ENCODE results near the gene EXD3.
"Not testable (repeated sequence)": the region's sequence is repeated elsewhere in the genome, so short reads cannot be mapped to it uniquely, and the experiment has no call there.

EXD3 gene

DNA sequence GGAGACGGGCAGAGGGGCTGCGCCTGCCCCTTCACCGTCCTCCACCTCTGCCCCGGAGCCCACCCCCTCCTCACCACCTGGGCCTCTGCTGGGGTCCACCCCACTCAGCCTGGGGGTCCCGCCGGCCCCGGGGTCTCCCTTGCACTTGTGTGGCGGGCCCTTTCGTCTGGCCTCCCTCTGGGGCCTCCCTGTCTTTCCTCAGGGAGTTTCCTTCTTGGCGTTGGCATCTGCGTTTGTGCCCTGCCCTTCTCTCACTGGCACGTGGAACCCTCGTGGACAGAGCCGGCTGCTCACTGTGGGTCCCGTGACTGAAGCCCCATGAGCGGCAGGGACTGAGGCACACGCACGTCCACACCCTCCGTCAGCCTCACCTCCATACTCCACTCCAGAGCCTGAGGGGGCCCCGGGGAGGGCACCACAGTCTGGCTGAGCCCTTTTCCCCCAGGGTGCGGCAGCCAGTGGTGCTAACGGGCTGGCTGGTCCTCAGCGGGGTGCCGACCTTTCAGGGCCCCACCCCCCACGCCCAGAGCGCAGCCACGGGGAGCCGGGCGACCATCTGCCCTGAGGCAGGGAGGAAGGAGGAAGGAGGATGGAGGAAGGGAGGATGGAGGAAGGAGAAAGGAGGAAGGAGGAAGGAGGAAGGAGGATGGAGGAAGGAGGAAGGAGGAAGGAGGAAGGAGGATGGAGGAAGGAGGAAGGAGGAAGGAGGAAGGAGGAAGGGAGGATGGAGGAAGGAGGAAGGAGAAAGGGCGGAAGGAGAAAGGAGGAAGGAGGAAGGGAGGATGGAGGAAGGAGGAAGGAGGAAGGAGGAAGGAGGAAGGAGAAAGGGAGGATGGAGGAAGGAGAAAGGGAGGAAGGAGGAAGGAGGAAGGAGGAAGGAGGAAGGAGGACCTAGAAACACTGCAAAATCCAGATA, 67.9 kb downstream of the EXD3 start:
- DNase-seq = no peak

DNA sequence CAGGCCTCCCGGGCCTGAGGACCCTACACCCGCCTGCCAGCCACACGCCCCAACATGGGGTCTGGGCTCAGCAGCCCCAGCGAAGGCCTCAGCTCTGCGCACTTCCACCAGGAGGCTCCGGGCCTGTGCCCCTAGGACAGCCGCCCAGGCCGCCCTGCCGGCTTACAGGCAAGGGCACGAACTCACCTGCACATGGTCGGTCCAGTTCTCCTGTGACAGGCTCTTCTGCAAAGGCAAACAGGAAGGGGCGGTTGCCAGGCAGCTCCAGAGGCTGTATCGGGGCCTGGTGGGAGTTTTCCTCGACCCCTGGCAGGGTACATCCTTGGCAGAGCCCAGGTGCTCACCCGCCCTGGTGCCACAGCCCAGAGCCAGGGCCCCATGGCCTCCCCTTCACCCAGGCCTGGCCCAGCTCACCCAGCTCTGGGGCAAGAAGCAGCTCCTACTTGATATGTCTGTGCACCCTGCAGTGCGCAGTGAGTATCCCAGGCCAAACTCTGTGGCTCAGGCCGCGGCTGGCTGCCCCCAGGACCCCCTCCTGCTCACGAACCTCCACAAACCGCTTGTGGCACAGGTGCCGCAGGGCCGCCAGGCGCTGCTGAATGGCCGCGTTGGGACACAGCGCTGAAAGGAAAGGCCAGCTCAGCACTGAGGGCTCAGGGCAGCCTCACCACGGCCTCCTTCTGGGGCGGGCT, 68.7 kb downstream of the EXD3 start:
- no peak for DNase-seq

DNA sequence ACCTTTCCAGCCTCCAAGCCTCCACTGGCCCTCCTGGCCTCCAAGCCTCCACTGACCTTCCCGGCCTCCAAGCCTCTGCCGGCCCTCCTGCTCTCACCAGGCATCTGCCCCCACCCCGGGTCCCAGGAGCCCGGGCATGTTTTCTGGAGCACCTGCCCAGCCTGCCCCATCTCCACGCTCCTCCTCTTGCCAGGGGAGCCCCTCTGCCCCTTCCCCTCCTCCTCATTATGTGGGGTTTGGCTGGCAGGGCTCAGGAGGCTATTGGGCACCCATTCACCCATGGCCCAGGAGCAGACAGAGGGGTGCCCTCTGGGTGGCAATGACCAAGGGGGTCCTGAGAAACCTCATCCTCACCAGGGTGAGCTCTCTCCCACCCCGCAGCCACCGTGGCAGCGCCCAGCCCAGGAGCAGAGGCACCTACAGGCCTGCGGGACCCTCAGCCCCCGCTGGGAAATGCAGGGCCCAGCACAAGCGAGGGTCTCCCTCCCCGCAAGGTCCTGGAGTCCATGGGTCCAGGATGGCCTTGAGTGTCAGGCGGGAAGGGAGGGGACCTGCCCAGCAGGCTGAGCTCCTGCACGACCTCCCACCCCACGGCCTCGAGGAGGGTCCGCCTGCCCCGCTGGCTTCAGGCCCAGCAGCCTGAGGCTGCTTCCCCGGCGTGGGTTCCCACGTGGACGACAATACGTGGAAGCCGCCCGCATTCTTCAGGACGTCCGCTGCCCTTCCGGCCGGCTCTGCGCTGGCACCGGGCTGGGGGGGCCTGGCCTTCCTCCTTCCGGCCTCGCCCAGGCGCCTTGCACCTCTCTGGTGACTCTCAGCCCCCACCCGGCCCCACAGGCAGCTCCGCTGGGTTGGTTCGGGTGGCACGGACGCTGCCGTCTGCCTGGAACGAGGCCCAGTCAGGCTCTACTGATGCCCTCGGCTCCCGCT, 69.5 kb downstream of the EXD3 start:
- no peak for DNase-seq

DNA sequence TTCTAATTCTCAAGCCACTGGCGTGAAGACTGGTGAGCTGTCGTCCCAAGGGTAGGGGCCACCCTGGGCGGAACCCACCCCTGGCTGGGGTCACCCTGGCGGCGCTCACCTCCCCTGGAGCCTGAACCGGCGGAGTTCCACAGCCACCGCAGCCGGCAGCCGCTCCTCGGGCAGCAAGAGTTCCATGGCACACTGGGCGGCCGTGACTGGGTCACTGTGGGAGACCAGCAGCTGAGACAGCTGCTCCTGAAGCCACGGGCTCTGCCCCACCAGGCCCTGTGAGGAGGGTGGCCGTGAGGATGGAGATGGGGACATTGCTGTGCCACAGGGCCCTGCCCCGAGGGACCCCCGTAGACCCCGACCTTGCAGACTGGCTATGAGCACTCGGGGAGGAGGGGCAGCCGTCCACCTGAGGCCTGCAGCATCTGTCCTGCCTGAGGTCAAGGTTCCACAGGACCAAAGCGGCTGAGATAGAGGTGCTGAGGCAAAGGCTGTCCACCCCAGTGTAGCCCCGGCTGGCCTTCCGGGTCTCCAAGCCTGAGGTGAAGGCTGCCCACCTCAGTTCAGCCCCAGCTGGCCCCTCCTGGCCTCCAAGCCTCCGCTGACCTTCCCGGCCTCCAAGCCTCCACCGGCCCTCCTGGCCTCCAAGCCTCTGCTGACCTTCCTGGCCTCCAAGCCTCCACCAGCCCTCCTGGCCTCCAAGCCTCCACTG, 70.3 kb downstream of the EXD3 start:
- DNase-seq = no peak

DNA sequence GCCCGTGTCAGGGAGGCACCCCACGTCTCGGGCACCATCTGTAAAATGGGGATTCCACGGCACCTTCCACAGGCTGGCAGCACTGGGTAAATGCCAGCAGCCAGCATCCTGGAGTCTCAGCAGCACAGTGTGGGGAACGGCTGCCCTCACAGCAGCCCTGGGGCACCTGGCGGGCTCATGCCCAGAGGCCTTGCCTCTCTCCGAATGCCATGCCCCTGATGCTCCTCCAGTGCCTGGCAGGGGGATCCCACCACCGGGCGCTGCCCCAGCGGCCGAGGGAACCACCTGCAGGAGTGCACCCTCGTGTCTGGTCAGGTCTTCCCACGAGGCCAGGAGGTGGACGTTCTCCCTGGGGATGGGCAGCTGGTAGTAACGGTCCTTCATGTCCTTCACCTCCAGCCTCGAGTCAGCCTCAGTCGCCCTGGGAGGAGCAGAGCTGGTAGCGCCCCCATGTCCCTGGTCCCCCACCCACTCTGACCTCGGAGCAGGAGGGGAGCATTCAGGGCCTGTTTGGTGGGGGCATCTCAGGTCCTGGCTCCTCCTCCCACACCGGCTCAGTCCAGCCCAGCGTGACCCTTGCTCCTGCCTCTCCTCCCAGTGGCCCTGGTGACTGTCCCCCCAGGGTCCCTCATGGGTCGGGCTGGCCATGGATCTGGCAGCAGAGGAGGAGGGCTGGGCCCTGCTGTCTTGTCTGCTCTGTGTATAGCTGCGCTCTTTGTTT, 71.0 kb downstream of the EXD3 start:
- no peak for DNase-seq

DNA sequence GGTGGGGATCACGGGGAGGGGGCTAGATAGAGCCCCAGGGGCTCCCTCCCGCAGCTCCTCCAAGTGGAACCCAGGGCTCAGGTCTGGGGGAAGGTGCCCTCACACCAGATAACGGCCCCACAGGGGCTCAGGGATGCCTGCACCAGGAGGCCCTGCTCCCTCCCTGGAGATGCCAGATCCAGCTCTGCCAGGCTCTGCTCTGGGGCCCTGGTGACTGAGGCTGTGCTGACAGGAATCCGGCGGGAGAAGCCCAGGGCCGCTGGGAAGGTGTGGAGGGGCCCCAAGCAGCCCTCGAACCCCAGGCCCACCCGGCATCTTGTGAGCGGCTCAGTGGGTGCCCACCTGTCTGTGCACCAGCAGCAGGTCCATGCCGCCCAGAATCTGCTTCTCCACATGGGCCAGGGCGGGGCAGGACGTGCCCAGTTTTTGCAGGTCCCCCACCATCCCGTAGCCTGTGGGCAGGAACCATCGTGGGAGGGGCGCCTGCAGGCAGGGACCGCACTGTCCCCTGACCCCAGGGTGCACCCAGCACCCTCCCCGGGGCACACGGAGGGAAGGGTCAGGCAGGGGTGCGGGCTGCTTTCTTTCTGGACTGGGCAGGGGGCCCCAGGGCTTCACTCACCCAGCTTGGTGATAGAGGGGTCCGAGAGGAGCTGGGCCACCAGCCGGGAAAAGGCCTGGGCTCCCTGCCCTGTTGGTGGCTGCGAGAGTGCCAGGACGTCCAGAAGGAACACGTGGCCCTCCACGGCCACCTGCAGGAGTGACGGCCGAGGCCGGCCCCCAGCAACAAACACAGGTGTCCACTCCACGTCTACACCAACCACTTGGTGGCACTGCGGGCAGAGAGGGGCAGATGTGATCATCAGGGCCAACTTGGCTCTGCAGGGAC, 72.0 kb downstream of the EXD3 start:
- no peak for DNase-seq

DNA sequence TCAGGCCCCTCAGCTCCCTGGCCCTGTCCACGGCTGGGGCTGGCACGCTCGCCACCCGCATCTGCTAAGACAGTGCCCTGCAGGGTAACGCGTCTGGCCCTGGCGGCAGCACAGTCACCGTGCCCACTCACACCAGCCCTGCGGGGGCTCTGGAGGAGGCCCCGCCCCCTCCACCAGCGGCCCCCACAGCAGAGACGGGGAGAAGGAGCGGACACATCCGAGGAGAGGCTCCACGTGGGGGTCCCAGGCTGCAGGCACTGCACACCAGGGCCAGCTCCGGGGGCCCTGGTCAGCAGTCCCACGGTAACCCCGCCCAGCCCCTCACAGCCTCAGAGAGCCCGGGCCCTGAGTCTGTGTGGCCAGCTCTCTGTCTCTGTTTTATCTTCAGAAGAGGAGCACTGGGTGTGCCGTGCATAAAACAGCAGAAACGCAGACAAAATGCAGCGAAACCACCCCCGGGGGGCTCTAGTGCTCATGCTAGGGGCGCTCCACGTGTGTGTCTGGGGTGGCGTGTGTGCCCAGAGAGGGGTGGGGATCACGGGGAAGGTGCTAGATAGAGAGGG, 73.4 kb downstream of the EXD3 start:
- no peak for DNase-seq

DNA sequence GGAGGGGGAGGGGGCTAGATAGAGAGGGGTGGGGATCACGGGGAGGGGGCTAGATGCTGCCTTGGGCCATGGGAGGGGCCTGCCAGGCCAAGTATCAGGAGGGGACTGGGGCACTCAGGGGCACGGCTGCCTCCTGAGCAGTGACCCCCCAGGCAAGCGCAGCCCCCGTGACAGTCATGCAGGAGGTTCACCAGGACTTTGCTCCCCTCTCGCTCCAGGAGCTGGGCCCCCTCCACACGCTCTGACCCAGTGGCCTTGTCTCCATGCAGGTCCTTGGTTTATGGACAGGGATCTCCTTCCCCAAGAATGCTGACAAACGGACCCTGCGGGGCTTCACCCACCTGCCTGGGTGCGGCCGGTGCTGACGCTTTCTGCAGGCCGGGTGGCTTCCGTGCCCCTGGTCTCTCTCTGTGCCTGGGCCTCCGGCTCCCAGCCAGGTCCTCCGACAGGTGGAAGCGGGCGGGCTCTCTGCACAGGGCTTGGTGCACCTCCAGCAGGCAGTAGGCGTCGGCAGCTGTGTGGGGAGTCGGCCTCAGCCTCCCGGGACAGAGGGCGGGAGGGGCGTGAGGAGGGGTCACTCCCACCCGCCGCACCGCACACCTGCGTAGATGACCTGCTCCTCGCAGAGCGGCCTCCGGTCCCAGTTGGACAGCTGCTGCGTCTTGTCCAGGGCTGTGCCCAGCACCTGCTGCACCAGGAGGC, 74.0 kb downstream of the EXD3 start:
- no peak for DNase-seq

DNA sequence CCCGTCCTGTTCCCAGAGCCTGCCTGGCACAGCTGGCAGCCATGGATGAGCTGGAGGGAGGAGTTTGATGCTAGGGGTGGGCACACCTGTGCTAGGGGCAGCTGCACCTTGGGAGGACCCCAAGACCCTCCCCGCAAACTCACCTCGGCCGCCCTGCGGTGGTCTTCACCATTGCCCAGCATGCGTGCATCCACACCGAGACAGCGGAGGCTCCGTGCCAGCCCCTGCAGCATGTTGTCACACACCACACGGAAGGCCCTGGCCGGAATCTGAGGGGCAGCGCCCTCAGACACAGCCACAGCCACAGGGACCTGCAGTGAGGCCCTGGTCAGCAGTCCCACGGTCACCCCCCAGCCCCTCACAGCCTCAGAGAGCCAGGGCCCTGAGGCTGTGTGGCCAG, 75.0 kb downstream of the EXD3 start:
- DNase-seq = no peak

DNA sequence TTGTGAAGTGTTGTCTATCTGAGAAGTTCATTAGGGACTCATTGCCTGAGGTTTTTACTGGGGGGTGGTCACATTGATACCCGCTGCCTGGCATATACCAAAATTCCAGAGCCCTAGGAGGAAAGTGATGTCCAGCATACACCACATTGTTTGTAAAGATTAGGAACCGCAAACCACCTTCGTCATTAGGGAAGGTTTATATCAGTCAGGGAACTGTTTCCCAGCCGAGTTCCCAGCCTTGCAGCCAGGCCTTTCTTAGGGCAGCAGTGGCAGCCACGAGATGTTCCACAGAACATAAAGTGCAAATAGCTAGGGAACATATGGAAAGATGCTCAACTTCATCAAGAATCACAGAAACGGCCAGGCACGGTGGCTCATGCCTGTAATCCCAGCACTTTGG, 80.5 kb downstream of the EXD3 start:
- no peak for DNase-seq

DNA sequence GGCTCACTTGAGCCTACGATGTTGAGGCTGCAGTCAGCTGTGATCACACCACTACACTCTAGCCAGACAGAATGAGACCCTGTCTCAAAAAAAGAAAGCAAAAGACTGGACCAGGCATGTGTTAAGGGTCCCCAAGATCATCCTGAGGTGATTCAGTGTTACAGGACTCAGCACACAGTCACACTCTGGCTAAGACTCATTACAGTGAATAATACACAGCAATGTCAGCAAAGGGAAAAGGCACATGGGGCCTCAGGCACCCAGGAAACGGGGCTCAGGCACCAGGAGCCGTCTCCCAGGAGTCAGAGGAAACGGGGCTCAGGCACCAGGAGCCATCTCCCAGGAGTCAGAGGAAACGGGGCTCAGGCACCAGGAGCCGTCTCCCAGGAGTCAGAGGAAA, 81.7 kb downstream of the EXD3 start:
- DNase-seq = no peak

DNA sequence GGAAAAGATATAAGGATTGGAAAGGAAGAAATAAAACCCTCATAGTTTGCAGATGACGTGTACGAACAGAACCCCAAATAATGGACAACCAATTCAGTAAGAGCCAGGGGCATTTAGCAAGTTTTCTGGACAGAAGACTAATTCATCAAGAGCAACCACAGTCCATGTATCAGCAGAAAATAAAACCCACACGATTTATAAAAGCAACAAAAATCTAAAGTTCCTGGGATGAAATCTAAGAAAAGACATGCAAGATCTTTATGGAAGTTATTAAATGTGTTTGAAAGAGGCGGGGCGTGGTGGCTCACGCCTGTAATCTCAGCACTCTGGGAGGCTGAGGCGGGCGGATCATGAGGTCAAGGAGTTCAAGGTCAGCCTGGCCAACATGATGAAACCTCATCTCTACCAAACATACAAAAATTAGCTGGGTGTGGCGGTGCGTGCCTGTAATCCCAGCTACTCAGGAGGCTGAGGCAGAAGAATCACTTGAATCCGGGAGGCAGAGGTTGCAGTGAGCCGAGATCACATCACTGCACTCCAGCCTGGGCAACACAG, 83.0 kb downstream of the EXD3 start:
- DNase-seq = not testable (repeated sequence)

DNA sequence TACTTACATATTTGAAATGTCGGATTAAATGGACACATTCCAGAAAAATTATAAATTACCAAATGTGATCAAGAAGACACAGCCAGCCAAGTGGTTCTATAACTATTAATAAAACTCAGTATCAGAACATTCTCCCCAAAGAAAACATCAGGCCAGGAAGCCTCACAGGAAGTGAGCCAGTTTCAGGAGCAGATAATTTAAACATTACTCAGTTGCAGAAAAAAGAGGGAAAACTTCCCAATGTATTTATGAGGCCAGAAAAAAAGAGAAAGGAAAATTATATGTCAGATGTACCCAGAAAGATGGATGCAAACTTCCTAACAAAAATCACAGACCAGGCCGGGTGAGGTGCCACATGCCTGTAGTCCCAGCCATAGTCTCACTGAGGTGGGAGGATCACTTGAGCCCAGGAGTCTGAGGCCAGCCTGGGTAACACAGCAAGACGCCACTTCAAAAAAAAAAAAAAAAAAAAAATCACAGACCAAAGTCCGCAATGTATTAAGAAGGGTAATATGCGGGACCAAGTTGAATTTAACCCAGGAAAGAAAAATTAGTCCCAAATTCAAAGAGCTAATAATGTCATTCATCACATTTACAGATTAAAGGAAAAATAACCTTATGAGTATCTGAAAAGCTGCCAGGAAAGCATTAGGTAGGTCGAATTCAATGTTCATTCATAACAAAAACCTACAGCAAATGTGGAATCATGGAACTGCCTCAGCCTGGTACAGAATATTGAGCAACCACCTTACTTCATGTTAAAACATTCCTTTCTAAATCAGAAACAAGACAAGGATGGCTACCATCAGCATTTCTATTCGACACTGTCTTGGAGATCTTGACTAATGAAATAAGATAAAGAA, 83.7 kb downstream of the EXD3 start:
- DNase-seq = no peak

DNA sequence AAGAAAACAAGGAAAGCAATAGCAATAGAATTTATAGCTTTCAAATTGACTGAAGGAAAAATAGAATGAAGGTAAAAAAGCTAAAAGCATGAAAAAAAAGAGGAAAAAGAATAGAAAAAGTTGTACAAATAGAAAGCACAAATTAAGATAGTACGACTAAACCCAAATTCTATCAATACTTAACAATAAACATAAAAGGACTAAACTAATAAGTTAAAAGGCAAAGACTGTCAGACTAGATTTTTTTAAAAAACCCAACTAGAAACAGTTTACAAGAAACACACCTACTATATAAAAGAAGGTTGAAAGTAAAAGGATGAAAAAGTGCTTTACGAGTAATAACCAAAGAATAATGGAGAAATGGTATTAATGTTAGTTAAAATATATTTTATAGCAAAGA, 86.2 kb downstream of the EXD3 start:
- no peak for DNase-seq

DNA sequence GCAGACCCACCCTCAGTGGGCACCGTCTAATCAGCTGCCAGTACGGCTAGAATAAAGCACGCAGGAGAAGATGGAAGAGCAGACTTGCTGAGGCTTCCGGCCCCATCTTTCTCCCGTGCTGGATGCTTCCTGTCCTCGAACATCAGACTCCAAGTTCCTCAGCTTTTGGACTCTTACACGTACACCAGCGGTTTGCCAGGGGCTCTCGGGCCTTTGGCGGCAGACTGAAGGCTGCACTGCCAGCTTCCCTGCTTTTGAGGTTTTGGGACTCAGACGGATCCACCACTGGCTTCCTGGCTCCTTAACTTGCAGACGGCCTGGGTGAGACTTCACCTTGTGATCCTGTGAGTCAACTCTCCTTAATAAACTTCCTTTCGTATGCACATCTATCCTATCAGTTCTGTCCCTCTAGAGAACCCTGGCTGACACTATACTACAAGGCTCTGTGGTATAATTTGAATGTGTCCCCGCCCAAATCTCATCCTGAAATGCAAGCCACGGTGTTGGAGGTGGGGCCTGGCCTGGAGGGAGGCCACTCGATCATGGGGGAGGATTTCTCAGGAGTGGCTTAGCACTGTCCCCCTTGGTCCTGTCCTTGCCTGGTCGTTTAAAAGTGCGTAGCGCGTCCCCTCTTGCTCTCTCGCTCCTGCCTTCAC, 89.8 kb downstream of the EXD3 start:
- DNase-seq = no peak

DNA sequence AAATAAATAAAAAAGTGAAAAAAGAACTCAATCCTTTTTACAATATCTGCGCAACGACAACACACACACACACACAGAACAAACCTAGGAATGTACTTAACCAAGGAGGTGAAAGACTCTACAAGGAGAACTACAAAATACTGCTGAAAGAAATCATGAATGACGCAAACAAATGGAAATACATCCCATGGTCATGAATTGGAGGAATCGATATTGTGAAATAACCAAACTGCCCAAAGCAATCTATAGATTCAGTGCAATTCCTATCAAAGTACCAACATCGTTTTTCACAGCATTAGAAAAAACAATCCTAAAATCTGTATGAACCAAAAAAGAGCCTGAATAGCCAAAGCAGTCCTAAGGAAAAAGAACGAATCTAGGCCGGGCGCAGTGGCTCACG, 91.0 kb downstream of the EXD3 start:
- DNase-seq = no peak

DNA sequence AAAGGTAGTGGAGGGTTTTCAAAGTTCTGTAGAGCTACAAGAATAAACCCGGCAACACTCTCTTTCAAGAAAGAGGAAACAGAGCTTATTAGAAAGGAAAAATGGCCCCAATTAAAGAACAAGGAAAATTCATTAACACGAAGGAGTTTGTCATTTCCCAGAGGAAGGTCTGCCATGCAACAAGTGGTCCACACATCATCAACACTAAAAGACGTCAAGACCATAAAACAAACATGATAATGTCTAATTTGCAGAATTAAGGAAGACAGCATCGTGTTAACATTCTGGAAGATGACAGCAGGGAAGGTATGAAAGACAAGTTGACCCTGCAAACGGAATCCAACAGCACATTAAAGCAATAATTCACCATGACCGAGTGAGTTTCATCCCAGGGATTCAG, 92.3 kb downstream of the EXD3 start:
- no peak for DNase-seq

DNA sequence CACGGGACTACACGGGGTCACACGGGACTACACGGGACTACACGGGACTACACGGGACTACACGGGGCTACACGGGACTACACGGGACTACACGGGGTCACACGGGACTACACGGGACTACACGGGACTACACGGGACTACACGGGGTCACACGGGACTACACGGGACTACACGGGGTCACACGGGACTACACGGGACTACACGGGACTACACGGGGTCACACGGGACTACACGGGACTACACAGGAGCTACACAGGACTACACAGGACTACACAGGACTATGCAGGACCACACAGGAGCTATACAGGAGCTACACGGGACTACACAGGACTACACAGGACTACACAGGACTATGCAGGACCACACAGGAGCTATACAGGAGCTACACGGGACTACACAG, 93.4 kb downstream of the EXD3 start:
- not testable (repeated sequence) for DNase-seq
